GM21367 (cell line): Measurements from ENCODE around the gene PPEF1.

Experiments used
- ATAC-seq: cut with Tn5 transposase; IDR thresholded peaks from one replicate; pipeline ENCODE4 v1.9.1; 2021; ENCODE audit not compliant: unreplicated experiment

The PPEF1 gene

GRCh38 chrX:18707426-18708049 is at the start of gene PPEF1:
Gene PPEF1, plus strand, starts transcription at chrX:18707645. Its CDS starts 136 bp downstream, at chrX:18707781.
- ATAC-seq: no peak

- no peak for ATAC-seq
Measured at GRCh38 chrX:18661273-18661672, 46.2 kb upstream of the PPEF1 start.

- ATAC-seq: no peak
Measured at GRCh38 chrX:18664947-18665346, 42.5 kb upstream of the PPEF1 start.

- no peak for ATAC-seq
Measured at GRCh38 chrX:18666614-18667013, 40.8 kb upstream of the PPEF1 start.

- no peak for ATAC-seq
Measured at GRCh38 chrX:18668071-18668835, 39.2 kb upstream of the PPEF1 start.

- no peak for ATAC-seq
Measured at GRCh38 chrX:18672008-18672407, 35.4 kb upstream of the PPEF1 start, which contains the start of gene RS1. Gene RS1, minus strand, starts transcription at chrX:18672108. Its CDS starts 40 bp downstream, at chrX:18672068.

GRCh38 chrX:18674417-18674787 is 33.0 kb upstream of the PPEF1 start:
- ATAC-seq: peak; percentile 41

GRCh38 chrX:18674788-18675735 is 32.4 kb upstream of the PPEF1 start:
- ATAC-seq: peak; percentile 79

- ATAC-seq: no peak
Measured at GRCh38 chrX:18676050-18676449, 31.4 kb upstream of the PPEF1 start.

- ATAC-seq: no peak
Measured at GRCh38 chrX:18676470-18676869, 31.0 kb upstream of the PPEF1 start.

GRCh38 chrX:18677161-18677869 is 30.1 kb upstream of the PPEF1 start:
- ATAC-seq: no peak

GRCh38 chrX:18681996-18682395 is 25.4 kb upstream of the PPEF1 start:
- ATAC-seq: no peak

GRCh38 chrX:18682979-18683387 is 24.5 kb upstream of the PPEF1 start:
- no peak for ATAC-seq

- ATAC-seq: no peak
Measured at GRCh38 chrX:18687856-18688495, 19.5 kb upstream of the PPEF1 start.

GRCh38 chrX:18691431-18691830 is 16.0 kb upstream of the PPEF1 start:
- ATAC-seq: no peak

- ATAC-seq: no peak
Measured at GRCh38 chrX:18692541-18692940, 14.9 kb upstream of the PPEF1 start.

GRCh38 chrX:18696653-18697052 is 10.8 kb upstream of the PPEF1 start:
- ATAC-seq: no peak

- ATAC-seq: no peak
Measured at GRCh38 chrX:18698737-18699650, 8.5 kb upstream of the PPEF1 start.

- no peak for ATAC-seq
Measured at GRCh38 chrX:18701621-18702361, 5.7 kb upstream of the PPEF1 start.
